Subcutaneous adipose tissue (tissue), 4 donors: ENCODE data around the gene PAPSS1. TPM values are rescaled to one million over a fixed set of nuclear protein-coding genes. Genes with fewer than 3 reads are reported as not detected.

ENCODE experiments used
- total RNA-seq, 4 donors: library from RNA; depleted of rRNA; stranded (reverse); fragments of >200 nt; gene quantifications; one replicate each; pipeline ENCODE4 v1.1.0, GENCODE V29; 2016
- TF ChIP-seq, protein P1 (sequence below): fragments of 450-650 bp; IDR thresholded peaks from one replicate; pipeline ENCODE4 v1.5.1; 2016; ENCODE audit warnings: low read depth, mild to moderate bottlenecking, control low read depth, antibody characterized with exemption, moderate library complexity

Gene PAPSS1
- total RNA-seq, 4 donors from 2014 or later = 37.0 to 67.0 (median 44.8) TPM

DNA sequence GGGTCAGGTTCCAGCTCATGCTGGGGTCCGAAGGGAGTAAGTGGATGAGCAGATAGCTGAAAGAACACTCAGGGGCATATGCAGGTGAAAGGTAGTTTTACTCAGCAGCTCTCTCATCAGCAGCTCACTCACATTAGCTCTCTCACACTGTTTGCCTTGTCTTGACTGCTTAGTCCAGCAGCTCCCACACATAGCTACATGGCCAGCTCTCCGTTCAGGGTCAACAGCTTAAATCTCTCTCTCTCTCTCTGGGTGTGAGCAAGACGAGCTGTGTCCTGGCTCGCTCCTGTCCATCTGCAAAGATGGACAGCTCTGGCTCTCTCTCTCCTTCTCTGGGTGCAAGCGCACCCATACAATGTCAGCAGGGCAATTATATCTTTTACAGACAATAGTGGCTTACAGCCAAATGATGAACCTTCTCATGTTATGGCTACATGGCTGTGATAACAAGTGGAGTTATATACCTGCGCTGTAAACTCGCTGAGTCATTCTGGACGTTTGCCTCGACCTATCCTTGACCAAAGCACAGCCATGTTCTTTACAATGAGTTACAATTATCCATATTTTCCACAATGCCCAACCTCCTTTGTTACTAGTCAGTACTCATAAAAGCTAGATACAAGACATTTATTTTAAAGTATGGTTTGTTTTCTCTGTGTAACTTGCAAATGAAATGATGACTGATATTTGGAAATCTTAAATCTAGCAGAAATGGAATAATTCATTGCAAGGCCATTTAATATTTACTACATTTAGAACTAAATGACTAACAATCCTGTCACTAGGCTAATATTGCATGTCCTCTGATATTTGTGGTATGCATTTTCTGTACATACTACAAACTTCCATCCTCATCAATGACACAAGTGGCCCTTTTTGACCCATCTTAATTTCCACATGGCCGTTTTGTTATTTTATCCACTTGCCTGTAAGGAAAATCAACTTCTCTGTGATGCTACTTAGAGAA is 9.3 kb downstream of the PAPSS1 start:
- TF ChIP-seq, protein P1, sequence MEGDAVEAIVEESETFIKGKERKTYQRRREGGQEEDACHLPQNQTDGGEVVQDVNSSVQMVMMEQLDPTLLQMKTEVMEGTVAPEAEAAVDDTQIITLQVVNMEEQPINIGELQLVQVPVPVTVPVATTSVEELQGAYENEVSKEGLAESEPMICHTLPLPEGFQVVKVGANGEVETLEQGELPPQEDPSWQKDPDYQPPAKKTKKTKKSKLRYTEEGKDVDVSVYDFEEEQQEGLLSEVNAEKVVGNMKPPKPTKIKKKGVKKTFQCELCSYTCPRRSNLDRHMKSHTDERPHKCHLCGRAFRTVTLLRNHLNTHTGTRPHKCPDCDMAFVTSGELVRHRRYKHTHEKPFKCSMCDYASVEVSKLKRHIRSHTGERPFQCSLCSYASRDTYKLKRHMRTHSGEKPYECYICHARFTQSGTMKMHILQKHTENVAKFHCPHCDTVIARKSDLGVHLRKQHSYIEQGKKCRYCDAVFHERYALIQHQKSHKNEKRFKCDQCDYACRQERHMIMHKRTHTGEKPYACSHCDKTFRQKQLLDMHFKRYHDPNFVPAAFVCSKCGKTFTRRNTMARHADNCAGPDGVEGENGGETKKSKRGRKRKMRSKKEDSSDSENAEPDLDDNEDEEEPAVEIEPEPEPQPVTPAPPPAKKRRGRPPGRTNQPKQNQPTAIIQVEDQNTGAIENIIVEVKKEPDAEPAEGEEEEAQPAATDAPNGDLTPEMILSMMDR = no peak

DNA sequence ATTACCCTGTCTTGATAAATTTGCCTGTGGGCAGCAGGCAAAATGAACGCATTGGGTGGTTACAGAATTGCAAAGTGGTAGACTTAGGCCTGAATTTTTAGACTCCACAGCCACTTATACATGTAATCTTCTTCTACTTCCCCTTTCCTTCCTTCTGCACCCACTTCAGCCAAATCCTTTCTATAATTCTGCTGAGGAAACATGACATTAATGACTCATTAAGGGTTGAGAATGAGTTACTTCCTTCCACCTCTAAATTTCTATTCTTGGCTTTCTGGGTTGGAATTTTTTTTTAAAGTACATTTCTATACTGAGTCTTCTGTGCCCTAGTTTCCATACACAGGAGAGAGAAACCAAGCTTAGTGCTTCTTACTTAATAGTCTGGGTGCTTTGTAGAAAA is 10.1 kb downstream of the PAPSS1 start:
- TF ChIP-seq, protein P1 = no peak

DNA sequence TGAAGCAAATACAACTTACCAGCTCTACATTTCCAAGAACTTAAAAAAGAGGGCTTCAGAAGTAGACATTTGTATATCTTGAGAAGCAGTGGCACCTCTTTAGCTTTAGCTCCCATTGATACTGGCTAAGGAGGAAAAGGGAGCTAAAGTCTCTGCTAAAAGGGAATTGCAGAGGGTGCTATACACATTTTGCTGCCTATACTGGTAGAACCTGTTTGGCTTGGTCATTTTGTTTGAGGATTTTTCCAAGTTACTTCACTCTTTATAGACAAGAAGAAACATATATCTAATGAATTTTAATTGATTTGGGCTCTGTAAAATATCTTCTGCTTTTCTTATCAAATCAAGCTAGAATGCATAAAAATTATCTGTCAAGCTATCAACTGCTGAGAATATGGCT is 11.8 kb downstream of the PAPSS1 start:
- TF ChIP-seq, protein P1 = no peak

DNA sequence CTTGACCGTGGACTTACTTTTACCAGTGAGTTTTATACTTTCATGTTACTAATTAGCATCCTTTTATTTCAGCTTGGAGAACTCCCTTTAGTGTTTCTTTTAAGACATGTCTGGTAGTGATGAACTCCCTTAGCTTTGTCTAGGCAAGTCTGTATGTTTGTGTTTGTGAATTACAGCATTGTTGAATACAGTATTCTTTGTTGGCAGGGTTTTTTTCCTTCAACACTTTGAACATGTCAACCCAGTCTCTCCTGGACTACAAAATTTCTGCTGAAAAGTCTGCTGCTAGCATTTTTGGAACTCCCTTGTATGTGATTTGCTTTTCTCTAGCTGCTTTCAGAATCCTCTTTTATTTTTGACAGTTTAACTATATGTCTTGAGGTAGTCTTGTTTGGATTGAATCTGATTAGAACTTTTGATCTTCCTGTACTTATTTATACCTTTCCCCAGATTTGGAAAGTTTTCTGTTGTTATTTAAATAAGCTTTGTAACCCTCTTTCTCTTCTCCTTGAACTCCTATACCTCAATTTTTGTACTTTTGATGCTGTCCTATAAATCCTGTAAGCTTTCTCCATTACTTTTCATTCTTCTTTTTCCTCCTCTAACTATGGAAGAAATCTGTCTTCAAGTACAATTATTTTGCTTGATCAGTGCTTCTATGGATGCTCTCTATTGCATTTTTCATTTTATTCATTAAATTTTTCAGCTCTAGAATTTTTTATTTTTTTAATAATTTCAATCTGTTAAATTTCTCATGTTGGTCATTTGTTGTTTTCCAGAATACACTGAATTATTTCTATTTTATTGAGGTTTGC is 14.1 kb downstream of the PAPSS1 start:
- TF ChIP-seq, protein P1 = no peak

- TF ChIP-seq, protein P1 = no peak
These were observed 18.5 kb downstream of the PAPSS1 start for GRCh38 chr4:107701565-107701964.

GRCh38 chr4:107699466-107700206 is 20.4 kb downstream of the PAPSS1 start:
- TF ChIP-seq, protein P1 = no peak
